Measurements from ENCODE around the gene ABHD16B. TPM values are rescaled to one million over a fixed set of nuclear protein-coding genes. Genes with fewer than 3 reads are reported as not detected.

The ABHD16B gene
- total and polyA plus RNA-seq, 10 of the 15 experiments (the other 5 are each of a cell fraction or from before 2014, with no cell fraction given), result 0.13 TPM; not detected in 9

DNA sequence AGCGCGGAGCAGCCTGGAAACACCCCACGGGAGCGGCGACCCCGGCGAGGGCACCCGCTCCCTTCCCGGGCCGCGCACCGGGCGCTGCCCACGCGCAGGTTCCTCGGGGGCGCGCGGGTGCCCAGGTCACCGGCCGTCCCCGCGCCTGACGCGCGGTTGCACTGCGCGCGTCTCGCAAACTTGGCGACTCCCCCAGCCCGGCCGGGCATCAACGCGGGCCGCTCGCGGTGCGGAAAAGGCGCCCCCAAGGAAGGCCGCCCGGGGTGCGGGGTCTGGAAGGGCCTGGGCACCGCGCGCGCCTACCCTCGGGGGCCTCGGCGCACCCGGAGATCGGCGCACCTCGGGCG, 29.7 kb upstream of the ABHD16B start (continued):
- TF ChIP-seq E2F8 (IDR thresholded peaks at IDR 0.05; ENCODE audit: low read depth, partially characterized antibody), result no peak
- TF ChIP-seq HDAC6 (IDR thresholded peaks at IDR 0.05; ENCODE audit: unreplicated experiment), result peak; percentile 75
- TF ChIP-seq DPF2 (IDR thresholded peaks at IDR 0.05), result 0 out of 2 replicates have a peak, but pooled peaks have one; percentile 29
- no peak for TF ChIP-seq SMARCA5 (IDR thresholded peaks at IDR 0.05)
- no peak for TF ChIP-seq CHD1 (IDR thresholded peaks at IDR 0.05; ENCODE audit: low read depth, low read length)
- TF ChIP-seq TCF3 (IDR thresholded peaks at IDR 0.05; ENCODE audit: borderline replicate concordance, insufficient read depth, low read depth, low read length), result no peak
- TF ChIP-seq BACH1 (IDR thresholded peaks at IDR 0.05; ENCODE audit: borderline replicate concordance), result no peak
- no peak for TF ChIP-seq IKZF2 (IDR thresholded peaks at IDR 0.05)
- TF ChIP-seq PBX3 (IDR thresholded peaks at IDR 0.05; ENCODE audit: insufficient replicate concordance, low read depth, low read length), result no peak
- TF ChIP-seq IKZF1 (conservative IDR thresholded peaks at IDR 0.05), result peak; percentile 38; the same call in 1 of the 2 replicates
- TF ChIP-seq, protein P1, sequence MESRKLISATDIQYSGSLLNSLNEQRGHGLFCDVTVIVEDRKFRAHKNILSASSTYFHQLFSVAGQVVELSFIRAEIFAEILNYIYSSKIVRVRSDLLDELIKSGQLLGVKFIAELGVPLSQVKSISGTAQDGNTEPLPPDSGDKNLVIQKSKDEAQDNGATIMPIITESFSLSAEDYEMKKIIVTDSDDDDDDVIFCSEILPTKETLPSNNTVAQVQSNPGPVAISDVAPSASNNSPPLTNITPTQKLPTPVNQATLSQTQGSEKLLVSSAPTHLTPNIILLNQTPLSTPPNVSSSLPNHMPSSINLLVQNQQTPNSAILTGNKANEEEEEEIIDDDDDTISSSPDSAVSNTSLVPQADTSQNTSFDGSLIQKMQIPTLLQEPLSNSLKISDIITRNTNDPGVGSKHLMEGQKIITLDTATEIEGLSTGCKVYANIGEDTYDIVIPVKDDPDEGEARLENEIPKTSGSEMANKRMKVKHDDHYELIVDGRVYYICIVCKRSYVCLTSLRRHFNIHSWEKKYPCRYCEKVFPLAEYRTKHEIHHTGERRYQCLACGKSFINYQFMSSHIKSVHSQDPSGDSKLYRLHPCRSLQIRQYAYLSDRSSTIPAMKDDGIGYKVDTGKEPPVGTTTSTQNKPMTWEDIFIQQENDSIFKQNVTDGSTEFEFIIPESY (IDR thresholded peaks at IDR 0.05), result no peak
- TF ChIP-seq SRF (IDR thresholded peaks at IDR 0.05; ENCODE audit: low read depth in 2 of 2, low read length in 2 of 2), result no peak
- TF ChIP-seq CREM (IDR thresholded peaks at IDR 0.05; ENCODE audit: low read depth), result no peak
- TF ChIP-seq ESRRA (IDR thresholded peaks at IDR 0.05; ENCODE audit: low read length), result no peak
- 0 out of 2 replicates have a peak, but pooled peaks have one; percentile 27 for TF ChIP-seq NR2F1 (conservative IDR thresholded peaks at IDR 0.05)
- no peak for TF ChIP-seq MLLT1 (IDR thresholded peaks at IDR 0.05)
